ENCODE data around the gene ANKFN1.

ANKFN1 gene

DNA sequence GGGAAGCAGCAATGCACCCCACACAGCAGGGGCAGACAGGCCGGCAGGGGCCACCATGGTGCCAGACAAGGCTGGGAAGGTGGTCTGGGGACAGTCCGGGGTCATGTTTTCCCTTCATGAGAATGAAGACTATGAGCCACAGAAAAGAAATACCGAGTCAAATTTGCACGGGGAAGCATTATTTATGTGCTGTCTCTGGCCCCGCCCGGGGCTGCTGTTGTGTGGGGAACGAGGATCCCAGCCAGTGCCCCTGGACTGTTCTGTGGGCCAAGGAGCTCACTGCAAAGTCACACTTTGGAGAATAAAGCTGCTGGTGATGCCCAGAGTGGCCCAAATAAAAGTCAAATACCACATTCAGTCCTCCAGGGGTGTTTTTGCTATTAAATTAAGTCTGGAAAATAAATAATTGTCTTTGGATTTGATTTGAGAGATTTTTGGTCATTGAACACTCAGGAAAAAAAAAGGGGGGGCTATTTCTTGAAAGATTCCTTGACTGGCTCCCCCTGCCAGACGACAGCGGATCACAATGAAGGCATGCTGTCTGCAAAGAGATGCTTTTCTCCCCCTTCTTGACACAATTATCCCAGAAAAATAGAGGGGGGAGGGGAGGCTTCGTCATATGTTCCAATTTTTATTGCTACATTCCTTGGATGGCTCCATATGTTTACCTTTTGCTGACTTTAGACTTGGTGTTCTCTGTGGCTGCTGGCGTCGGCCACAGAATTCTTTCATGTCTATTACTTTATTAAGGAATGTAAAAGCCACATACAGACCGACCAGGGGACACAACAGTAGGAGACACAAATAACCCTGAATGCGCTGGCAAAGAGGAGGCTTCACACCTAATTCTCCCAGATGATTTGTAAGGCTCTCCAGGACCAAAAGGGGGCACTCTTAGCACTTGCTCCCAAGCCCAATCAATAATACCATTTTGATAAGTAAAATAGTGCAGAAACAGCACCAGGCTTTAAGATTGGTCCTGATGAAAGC lies 27.1 kb upstream of the ANKFN1 start:
- Mint-ChIP-seq H3K4me1 (ENCODE audit: low read depth in 2 of 2) (no peaks in the 10 kb centered on the region), H3K9me3 (no peaks in the 10 kb centered on the region), H3K4me3 (no peak overlapping the region), H3K27ac (no peak overlapping the region), H3K36me3 (ENCODE audit: insufficient read depth) (no peaks in the 10 kb centered on the region), H3K27me3 (peaks cover 18 to 22% of the 10 kb centered on the region in 2 donors)
- DNase-seq (no peak), ATAC-seq (replicated peaks) (no peak)

DNA sequence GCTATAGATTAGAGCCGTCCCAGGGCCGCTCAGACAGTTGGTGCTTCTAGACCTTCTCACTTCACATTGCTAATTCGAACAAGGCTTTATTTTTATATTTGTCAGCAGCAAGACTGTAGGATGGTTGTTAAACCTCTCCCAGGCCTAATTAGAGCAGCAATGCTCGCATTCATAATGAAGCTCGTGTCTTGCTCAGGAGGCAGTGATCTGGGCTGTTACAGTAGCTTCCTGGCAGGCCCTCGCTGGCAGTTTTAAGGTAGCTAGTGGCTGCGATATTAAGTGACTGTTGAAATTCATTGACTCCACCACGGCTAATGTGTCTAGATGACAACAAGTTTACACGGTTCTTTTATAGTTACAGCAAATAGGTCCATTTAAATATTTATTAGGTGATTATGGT lies 23.2 kb upstream of the ANKFN1 start:
- H3K4me1 Mint-ChIP-seq (ENCODE audit: low read depth in 2 of 2), result no peaks in the 10 kb centered on the region
- no peak for ATAC-seq (replicated peaks)
- H3K36me3 Mint-ChIP-seq (ENCODE audit: insufficient read depth), result no peaks in the 10 kb centered on the region
- no peak overlapping the region for H3K27ac Mint-ChIP-seq
- H3K9me3 Mint-ChIP-seq, result no peaks in the 10 kb centered on the region
- peaks cover 16 to 17% of the 10 kb centered on the region in 2 donors for H3K27me3 Mint-ChIP-seq
- no peak overlapping the region for H3K4me3 Mint-ChIP-seq
- no peak for DNase-seq

DNA sequence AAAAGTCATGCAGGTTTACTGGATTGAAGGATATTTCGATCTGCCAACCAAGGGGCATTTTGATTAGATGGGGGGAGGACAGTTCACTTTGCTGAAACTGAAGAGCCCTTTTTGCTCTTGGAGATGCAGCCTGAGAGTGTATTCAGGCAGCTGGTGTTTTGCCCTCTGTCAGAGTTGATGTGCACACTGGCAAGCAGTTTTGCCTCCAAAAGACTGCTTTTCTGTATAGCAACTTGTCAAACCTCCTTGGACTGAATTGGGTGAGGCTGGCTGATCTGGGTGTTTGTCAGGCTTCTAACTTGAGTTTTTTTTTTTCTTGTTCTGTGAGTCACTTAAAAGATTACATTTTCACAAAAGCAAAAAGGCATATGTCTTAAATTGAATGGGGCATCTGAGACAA lies 22.6 kb upstream of the ANKFN1 start:
- ATAC-seq (replicated peaks), result no peak
- Mint-ChIP-seq H3K9me3 (no peaks in the 10 kb centered on the region), H3K36me3 (ENCODE audit: insufficient read depth) (no peaks in the 10 kb centered on the region), H3K27me3 (peaks cover 11 to 14% of the 10 kb centered on the region in 2 donors), H3K4me3 (no peak overlapping the region), H3K27ac (no peak overlapping the region), H3K4me1 (ENCODE audit: low read depth in 2 of 2) (no peaks in the 10 kb centered on the region)
- DNase-seq, result no peak

DNA sequence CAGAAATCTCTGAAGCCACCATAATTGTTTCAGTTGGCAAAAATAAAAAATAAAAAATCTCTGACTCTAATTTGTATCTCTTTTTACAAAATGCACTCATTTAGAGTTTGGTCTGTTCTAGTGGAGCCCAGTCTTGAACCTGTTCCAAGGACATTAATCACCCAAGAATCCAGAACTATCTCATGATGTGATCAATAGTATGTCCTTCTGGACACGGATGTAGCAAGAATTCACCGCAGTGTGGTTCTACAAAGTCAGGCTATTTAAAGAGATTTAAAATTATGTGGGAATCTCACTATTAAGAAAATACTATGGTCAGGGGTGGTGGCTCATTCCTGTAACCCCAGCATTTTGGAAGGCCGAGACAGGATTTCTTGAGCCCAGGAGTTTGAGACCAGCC lies 21.8 kb upstream of the ANKFN1 start:
- H3K27me3 Mint-ChIP-seq, result peaks cover 16 to 20% of the 10 kb centered on the region in 2 donors
- H3K36me3 Mint-ChIP-seq (ENCODE audit: insufficient read depth), result no peaks in the 10 kb centered on the region
- ATAC-seq (replicated peaks) (no peak), DNase-seq (no peak)
- H3K27ac Mint-ChIP-seq, result no peak overlapping the region
- no peaks in the 10 kb centered on the region for H3K4me1 Mint-ChIP-seq (ENCODE audit: low read depth in 2 of 2)
- no peak overlapping the region for H3K4me3 Mint-ChIP-seq
- H3K9me3 Mint-ChIP-seq, result no peaks in the 10 kb centered on the region

GRCh38 chr17:56136301-56136700 lies 17.0 kb upstream of the ANKFN1 start:
- H3K9me3 Mint-ChIP-seq, result no peaks in the 10 kb centered on the region
- H3K36me3 Mint-ChIP-seq (ENCODE audit: insufficient read depth), result no peaks in the 10 kb centered on the region
- peaks cover 8 to 11% of the 10 kb centered on the region in 2 donors for H3K27me3 Mint-ChIP-seq
- H3K4me3 Mint-ChIP-seq, result no peak overlapping the region
- ATAC-seq (replicated peaks) (no peak), DNase-seq (no peak)
- H3K27ac Mint-ChIP-seq, result no peak overlapping the region
- H3K4me1 Mint-ChIP-seq (ENCODE audit: low read depth in 2 of 2), result no peaks in the 10 kb centered on the region

DNA sequence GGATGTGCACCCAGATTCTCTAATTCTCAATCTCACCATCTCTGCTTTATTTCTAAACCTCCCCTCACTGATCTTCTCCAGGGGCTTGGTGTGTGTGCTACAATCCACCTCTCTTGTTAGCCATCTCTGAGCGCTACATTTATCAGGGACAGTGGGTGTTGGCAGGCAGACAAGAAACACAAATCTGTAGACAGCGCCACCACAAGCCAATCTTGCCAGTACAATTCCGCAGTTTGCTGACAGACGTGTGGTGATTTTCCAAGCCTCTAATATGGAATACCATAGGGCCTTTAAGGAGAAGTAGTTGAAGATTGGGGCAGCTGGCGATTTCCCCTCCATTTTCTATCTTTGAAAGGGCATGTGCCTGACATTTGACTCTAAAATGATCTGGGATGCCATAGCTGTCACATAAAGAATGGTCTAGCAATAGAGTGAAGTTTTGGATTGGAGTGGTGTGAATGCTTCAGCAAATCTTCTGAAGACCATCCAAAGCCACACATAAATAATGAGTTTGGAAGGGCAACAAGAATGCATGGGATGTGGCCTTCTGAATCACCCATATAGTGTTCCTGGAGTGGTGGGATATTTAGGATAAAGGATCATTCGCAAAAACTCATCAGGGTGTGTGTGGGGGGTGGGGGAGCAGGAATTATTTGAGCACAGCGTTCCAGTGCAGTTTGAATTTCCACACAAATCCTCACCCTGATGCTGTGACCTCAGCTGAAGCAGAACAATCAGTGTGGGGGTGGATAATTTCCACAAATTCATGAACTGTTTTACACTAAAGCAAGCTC lies 12.0 kb upstream of the ANKFN1 start:
- H3K27me3 Mint-ChIP-seq, result peaks cover 1 to 2% of the 10 kb centered on the region in 2 donors
- ATAC-seq (replicated peaks) (no peak), DNase-seq (no peak)
- no peaks in the 10 kb centered on the region for H3K36me3 Mint-ChIP-seq (ENCODE audit: insufficient read depth)
- H3K9me3 Mint-ChIP-seq, result no peaks in the 10 kb centered on the region
- H3K27ac Mint-ChIP-seq, result no peak overlapping the region
- no peak overlapping the region for H3K4me3 Mint-ChIP-seq
- no peaks in the 10 kb centered on the region for H3K4me1 Mint-ChIP-seq (ENCODE audit: low read depth in 2 of 2)

DNA sequence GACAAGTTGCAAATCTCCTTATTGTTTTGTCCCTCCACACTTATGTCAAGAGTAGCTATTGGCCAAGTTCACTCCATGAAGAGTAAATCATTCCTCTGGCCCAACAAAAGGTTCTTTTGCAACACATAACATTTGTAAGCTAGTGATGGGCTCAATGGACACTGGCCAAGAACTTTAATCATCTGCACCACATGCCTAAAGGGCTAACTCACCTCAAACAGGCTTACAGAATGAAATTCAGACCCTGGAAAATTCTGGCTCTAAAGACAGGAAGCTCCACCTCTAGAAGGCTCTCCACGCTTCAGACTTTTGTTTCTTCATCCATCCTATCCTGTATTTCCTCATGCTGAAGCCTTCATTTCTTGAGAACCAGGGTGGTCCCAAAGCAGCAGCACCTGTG lies 10.9 kb upstream of the ANKFN1 start:
- ATAC-seq (replicated peaks) (no peak), DNase-seq (no peak)
- Mint-ChIP-seq H3K4me1 (ENCODE audit: low read depth in 2 of 2) (no peaks in the 10 kb centered on the region), H3K27me3 (no peaks in the 10 kb centered on the region), H3K9me3 (no peaks in the 10 kb centered on the region), H3K4me3 (no peak overlapping the region), H3K27ac (no peak overlapping the region), H3K36me3 (ENCODE audit: insufficient read depth) (no peaks in the 10 kb centered on the region)

DNA sequence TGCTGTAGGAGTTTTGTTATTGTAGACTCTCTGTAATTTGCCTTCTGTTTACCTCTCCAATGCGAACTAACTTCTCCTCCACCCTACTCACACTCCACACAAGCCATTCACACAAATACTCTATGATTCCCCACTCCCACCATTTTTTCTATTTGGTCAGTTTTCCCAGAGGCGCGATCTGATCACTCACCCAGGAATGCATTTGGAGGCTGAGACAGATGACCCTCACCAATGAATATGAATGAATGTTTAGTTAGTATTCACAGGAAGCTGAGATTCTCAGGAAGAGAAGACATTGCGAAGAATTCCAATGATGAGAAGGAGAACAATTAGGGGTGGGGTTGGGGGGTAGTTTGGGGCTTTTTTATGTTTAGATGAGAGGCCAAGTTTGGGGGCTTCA lies 10.5 kb upstream of the ANKFN1 start:
- ATAC-seq (replicated peaks), result no peak
- Mint-ChIP-seq H3K27me3 (no peaks in the 10 kb centered on the region), H3K36me3 (ENCODE audit: insufficient read depth) (no peaks in the 10 kb centered on the region), H3K9me3 (no peaks in the 10 kb centered on the region), H3K4me1 (ENCODE audit: low read depth in 2 of 2) (no peaks in the 10 kb centered on the region), H3K4me3 (no peak overlapping the region), H3K27ac (no peak overlapping the region)
- DNase-seq, result no peak

DNA sequence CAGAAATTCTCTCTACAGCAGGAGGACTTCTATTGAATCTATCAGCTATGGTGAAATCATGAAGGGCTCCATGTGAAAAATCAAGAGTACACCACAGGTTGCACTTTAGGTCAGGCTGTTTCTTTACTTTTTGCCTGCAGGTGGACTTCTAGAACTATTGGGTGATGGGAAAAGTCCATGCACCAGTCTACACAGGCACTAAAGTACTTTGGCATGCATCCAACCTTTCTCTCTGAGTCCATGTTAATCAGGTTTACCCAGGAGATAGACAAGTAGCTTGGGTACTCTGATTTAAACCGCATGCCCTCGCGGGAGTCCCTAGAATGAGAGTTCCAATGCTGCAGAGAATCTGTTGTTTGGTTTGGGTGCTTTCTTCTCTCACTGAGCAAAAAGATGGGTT lies 9.1 kb upstream of the ANKFN1 start:
- ATAC-seq (replicated peaks) (no peak), DNase-seq (no peak)
- no peaks in the 10 kb centered on the region for H3K27me3 Mint-ChIP-seq
- H3K9me3 Mint-ChIP-seq, result no peaks in the 10 kb centered on the region
- no peaks in the 10 kb centered on the region for H3K4me1 Mint-ChIP-seq (ENCODE audit: low read depth in 2 of 2)
- no peak overlapping the region for H3K4me3 Mint-ChIP-seq
- H3K36me3 Mint-ChIP-seq (ENCODE audit: insufficient read depth), result no peaks in the 10 kb centered on the region
- H3K27ac Mint-ChIP-seq, result no peak overlapping the region

- Mint-ChIP-seq H3K27ac (no peak overlapping the region), H3K27me3 (no peaks in the 10 kb centered on the region), H3K36me3 (ENCODE audit: insufficient read depth) (no peaks in the 10 kb centered on the region), H3K4me3 (no peak overlapping the region), H3K9me3 (no peaks in the 10 kb centered on the region), H3K4me1 (ENCODE audit: low read depth in 2 of 2) (no peaks in the 10 kb centered on the region)
- ATAC-seq (replicated peaks) (no peak), DNase-seq (no peak)
Measured at GRCh38 chr17:56146534-56146933, 6.7 kb upstream of the ANKFN1 start.

GRCh38 chr17:56148333-56148732 lies 4.9 kb upstream of the ANKFN1 start:
- H3K9me3 Mint-ChIP-seq, result no peaks in the 10 kb centered on the region
- H3K27ac Mint-ChIP-seq, result no peak overlapping the region
- no peaks in the 10 kb centered on the region for H3K27me3 Mint-ChIP-seq
- no peaks in the 10 kb centered on the region for H3K36me3 Mint-ChIP-seq (ENCODE audit: insufficient read depth)
- ATAC-seq (replicated peaks), result no peak
- H3K4me1 Mint-ChIP-seq (ENCODE audit: low read depth in 2 of 2), result no peaks in the 10 kb centered on the region
- DNase-seq, result no peak
- H3K4me3 Mint-ChIP-seq, result no peak overlapping the region

GRCh38 chr17:56149266-56150036 lies 3.8 kb upstream of the ANKFN1 start:
- ATAC-seq (replicated peaks), result no peak
- H3K4me3 Mint-ChIP-seq, result no peak overlapping the region
- H3K36me3 Mint-ChIP-seq (ENCODE audit: insufficient read depth), result no peaks in the 10 kb centered on the region
- H3K4me1 Mint-ChIP-seq (ENCODE audit: low read depth in 2 of 2), result no peaks in the 10 kb centered on the region
- no peak overlapping the region for H3K27ac Mint-ChIP-seq
- no peaks in the 10 kb centered on the region for H3K27me3 Mint-ChIP-seq
- H3K9me3 Mint-ChIP-seq, result no peaks in the 10 kb centered on the region
- DNase-seq, result no peak

DNA sequence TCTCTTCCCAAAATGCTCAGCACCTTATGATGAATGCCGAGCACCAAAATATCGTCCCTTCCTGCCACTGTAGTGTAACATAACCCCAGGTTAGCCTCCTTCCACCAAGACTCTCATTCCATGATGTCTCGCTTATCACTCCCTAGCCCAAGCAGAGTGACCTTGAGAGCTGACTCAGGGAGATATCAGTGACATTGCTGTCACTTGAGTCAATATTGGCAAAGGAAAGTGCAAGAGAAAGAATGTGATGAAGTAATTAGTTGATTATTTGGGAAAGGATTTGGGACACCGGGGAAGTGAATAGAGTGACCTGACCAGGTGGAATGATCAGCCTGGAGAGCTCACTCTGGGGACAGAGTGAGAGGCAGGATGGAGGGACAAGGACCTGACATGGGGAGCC lies 2.6 kb upstream of the ANKFN1 start:
- no peaks in the 10 kb centered on the region for H3K9me3 Mint-ChIP-seq
- no peak overlapping the region for H3K27ac Mint-ChIP-seq
- no peaks in the 10 kb centered on the region for H3K4me1 Mint-ChIP-seq (ENCODE audit: low read depth in 2 of 2)
- no peak for DNase-seq
- H3K27me3 Mint-ChIP-seq, result no peaks in the 10 kb centered on the region
- H3K4me3 Mint-ChIP-seq, result no peak overlapping the region
- no peak for ATAC-seq (replicated peaks)
- H3K36me3 Mint-ChIP-seq (ENCODE audit: insufficient read depth), result no peaks in the 10 kb centered on the region
